NCI-H510A treated with DMSO at 0.1 percent for 48 hours (cell line): ENCODE measurements around the gene CNTN5.

Source experiments
- DNase-seq: peaks from one replicate; lab custom pipeline; 2025; lab: John Stamatoyannopoulos, UW

The CNTN5 gene

DNA sequence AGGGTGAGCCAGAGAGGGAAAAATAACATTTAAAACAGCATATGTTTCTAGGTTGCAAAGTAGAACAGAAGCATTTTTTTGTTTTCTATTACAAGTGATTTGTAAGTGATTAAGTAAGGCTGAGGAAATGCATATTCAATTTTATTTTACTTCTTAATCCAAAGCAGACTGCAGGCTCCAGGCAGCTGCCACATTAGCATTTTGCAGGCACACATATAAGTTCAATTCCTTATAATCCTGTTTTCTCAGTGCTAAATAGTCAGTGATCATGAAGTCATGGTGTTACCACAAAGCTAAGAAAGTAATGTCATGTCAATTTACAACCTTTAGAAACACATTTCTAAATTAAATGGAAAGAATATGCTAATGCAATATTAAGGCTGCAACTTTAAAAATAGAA is 149.8 kb downstream of the CNTN5 start:
- no peak for DNase-seq

DNA sequence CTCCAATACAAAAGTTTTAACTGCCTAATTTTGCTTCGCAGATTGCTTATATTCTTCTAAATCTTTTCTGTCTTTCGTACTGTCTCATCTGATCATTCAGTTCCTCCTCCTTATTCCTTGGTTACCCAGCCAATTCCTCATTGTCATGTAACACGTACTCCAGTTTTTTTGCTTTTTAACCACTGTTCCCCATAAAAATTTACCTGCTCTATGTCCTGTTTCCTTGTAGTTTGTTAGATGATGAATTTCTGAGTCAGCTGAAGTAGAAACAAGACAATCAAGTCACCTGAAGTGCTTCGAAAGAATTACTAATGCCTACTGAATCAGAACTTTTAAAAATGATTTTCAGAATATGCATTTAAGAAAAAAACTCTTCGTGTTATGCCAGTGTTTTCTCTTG is 150.6 kb downstream of the CNTN5 start:
- no peak for DNase-seq

DNA sequence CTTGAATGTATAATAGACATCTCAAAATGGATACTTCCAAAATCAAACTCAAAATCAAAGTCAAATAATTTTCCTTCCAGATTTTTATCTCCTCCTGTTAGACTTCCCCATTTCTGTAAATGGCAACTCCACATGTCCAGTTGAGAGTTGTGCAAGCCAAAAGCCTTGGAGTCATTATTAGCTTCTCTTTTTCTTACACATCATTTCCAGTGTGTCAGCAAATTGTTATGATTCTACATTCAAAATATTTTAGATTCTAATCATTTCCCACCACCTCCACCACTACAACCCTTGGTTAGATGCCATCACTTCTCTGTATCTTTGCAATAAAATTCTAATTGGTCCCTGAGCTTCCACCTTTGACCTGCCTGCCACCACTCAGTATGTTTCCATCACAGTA is 155.7 kb downstream of the CNTN5 start:
- DNase-seq: no peak

DNA sequence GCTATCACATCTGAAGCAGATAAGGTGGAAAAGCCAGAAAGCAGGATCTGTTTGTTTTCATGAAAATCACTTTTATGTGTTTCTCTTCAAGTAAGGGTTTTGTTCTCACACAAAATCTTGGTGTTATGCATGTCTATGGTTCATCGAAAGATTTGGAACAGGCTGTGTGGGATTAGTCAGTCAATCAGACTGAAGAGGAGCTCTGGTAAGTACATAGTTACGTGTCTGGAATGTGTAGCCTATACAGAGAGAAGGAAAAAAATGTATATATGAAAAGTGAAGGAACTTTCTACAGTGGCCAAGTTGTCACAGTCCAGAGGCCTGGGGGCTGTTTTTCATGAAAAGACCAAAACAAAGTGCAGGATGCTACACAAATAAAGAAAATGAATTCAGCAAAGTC is 156.7 kb downstream of the CNTN5 start:
- DNase-seq: no peak

DNA sequence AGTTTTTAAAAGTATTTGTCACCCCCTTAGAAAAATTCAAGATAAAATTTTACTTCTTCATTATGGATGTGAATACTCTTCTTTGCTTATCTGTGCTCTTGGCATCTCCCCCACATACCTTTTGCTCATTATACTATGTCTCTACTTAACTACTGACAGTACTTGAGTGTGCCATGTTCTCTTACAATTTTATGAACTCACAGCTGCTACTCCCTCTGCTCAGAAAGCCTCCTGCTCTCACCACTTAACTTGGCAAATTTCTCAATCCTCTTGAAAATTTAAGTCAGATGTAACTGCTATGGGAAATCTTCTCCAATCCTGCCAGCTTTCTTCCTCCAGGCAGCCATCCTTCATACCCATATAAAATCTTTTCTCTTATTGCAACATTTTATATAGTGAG is 163.4 kb downstream of the CNTN5 start:
- DNase-seq: no peak

DNA sequence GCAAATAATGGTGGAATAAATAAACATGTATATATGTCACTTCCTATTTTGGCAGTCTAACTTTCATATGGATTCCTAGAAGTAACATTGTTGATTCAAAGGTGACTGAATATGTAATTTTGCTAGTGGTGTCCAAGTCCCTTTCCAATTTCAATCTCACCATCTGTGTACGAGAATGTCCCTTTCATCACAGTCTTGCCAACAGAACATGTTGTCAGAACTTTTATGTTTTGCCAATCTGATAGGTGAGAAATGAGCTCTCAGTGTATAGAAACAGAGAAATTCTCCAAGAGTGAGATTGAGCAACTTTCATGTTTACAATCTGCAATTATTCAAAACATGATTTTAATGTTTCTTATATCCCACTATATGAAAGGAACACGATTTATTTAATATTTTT is 167.5 kb downstream of the CNTN5 start:
- no peak for DNase-seq

DNA sequence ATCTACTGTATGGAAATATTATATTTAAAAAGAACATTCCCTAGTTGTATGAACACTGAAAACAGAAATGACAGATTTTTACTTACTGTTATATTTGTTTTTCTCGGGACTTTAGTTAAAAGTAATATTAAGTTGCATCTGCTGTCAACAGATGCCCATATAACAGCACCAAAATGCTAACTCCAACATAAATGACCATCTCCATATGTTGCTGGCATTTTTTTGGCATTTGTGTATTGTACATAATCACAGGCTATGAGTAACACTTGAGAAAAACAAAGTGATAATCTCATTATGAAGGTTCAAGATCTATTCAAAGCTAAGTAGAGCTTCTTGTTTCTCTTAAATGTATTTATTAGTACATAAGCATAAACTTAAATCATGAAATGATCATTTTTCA is 172.0 kb downstream of the CNTN5 start:
- no peak for DNase-seq

DNA sequence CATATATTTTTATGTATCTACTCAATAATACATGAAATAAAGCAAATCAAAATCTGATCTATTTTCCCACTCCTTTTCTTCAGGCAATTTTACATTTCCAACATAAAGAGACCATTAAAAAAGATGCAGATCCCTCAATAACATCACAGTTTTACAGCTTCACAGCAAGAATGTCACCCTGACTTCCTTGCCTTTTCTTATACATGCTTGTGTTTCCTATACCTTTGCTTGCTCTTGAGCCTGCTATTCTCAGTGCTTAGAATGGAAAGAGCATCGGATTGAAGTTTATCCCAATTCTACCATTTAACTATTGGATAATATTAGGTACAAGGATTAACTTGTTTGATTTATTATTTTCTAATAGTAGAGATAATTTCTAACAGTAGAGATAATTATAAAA is 176.7 kb downstream of the CNTN5 start:
- no peak for DNase-seq

DNA sequence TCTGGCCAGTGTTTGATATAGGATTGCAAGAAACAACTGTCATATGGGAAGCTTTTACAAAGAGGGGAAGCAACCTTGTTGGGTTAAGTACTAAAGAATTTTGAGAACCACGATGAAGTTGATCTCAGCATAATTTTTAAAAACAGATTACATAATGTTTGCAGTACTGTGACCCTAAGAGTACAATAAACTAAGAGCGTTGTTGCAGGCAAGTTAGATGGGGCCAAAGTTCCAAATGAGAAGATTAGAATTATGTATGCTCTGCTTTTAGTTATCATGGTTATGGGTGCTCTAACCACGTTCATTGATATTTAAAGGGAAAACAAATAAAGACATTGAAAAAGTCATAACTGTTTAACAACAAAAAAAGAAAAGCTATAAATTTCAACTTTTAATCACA is 177.5 kb downstream of the CNTN5 start:
- DNase-seq: no peak

DNA sequence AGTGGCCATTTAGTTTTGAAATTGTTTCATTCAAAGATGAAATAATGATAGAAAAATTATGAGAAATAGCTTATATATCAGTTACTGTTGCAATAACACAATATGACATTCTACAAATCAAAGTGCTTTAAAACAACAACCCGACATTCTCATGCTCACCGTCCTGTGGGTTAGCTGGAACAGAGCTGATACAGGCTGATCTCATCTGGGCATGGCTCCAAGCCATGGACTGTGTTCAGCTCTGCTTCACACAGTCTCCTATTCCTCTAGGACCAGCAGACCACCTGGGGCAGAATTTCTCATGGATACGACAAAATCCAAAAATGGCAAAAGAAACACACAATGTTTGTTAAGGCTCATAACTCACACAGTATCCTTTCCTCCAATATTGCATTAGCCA is 178.6 kb downstream of the CNTN5 start:
- DNase-seq: no peak

DNA sequence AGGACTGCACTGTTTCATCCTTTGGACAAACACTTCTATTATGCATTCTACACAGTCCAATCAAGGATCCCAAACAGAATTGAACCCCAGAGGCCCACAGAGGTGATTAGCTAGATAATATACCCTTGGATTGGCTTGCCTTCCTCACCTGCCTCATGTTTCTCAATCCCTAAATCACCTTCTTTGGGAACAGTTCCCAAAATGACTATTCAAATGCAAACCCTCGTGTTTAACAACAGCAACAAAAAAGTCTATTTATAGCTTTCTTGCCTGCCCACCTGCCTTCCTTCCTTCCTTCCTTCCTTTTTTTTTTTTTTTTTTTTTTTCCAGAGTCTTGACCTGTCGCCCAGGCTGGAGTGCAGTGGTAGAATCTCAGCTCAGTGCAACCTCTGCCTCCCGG is 180.0 kb downstream of the CNTN5 start:
- no peak for DNase-seq

DNA sequence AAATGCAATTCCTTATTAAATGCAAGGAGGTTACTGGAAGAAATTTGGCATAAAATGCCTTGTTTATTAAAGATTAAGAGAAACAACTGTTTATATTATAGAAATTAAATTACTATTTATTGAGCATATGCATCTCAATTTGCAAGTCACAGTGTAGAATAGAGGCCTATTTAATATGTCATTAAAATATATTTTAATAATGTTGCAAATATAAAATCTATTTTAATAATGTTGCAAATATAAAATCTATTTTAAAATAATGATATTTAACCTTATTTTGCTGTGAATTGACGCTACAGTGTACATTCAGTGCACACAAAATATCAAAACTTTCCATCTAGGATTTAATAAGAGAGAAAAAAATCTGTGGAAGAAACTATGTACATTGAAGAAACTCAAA is 188.1 kb downstream of the CNTN5 start:
- no peak for DNase-seq

DNA sequence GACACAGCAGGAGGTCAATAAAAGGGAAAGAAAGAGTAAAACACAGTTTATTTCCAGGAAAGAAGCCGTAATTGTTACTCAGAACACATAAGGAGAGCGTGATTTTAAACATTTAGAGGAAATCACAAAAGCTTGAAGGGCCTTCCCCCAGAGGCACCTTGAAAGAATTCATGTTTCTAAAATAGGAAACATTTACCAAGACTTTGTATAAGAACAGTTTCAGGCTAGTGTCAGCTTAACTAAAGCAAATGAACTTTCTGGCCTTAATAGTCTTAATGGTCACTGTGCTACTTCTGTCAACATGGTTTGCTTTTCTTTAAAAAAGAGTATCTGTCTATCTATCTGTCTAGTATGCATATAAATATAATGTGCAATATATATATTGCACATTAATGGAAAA is 208.8 kb downstream of the CNTN5 start:
- DNase-seq: no peak

DNA sequence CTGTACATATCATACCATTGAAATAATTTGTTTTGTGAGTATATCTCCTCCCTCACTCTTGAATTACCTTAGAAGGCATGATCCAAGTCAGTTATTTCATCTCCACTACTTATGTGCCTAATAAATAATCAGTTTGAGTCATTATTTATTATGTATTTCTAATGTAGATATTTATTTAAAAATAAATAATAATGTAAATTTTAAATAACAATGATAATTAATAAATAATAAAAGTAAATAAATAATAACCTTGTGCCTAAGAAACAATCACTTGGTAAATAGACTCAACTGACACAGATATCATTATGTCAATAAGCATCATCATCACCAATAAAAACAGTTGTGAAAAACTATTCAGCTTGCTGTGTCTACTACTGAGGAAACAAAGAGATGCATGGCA is 213.8 kb downstream of the CNTN5 start:
- DNase-seq: no peak

DNA sequence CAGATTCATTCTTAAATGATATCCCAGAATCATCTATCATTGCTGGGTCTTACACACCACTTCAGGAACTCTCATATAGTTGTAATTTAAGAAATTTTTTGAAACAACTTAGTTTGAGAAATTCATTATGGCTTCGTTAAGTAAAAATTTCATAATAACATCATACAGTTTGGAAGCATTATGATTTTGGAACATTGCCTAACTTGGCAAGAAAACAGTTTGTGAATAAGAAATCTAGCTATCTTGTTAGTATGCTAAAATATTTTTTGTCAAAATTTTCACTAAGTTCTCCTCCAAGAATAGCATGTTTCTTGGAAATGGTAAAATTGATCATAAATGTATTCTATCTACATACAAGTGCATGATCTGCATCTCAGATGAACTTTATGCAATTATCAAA is 217.7 kb downstream of the CNTN5 start:
- no peak for DNase-seq

DNA sequence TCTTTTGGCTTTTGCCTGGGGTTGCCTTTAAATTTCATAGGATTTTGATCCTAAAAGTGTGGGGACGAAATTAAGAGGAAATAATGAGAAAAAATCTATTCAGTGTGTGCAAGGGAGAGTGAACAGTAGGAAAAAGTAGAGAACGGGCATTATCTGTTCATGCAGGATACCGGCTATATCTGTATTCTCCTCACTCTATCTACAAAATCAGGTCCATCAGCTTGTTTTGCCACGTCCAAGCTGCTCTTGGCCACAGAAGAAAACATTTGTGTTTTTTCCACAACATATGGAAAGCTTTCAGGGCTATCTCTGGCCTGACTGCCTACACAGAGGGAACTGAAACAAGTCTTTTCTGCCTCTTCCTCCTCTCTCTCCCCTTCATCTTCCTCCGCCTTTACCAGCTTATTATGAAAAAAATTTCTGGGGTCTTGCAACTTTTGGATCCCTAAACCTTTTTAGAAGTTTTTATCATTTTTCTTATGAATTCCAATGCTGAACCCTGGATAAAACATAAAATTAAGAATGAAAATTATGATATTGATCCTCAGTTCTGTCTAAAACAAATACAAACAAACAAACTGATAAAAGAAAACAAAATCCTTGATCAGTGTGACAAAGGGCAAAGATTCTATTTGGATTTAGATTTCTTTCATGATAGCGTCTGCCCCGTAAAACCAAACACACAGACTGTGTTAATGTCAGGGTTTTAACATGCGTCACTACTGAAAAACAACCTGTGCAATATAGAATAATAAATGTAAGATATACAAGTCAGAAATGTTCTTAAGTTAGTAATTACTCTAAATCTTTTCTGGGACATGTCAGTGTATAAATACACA is 219.7 kb downstream of the CNTN5 start:
- no peak for DNase-seq

DNA sequence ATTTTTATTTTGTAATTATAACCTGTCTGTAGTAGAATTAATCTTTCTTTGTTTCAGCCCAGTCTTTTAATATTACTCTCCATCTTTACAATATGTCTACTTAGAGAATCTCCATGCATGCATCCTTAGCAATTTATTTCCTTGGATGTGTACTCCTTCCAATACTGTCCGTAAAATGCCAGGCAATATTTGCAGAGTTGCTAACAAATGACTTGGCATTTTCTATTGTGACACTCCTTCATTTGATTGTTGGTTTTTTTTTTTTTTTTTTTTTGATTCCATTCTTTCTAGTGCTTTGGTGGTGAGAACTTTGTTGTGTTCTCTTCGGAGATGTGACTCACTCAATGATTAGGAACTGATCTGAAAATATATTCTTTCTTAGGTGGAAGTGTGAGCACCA is 220.3 kb downstream of the CNTN5 start:
- DNase-seq: no peak

DNA sequence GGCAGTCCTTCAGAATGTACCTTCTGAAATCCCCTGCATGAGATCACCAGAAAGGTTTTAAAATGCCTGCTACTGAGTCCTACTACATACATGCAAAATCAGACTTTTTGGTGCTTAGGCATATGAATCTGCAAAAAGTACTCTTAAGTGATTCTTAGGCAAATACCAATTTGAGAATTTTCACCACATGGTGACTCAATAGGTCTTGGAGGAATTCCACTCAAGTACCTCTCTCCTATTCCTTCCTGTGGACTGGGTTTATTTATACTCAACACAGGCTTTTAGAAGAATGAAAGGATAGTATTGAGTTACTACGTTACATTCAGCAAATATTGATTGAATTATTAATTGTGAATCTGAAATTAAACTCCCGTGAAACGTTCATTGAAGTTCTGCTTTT is 223.9 kb downstream of the CNTN5 start:
- DNase-seq: no peak

DNA sequence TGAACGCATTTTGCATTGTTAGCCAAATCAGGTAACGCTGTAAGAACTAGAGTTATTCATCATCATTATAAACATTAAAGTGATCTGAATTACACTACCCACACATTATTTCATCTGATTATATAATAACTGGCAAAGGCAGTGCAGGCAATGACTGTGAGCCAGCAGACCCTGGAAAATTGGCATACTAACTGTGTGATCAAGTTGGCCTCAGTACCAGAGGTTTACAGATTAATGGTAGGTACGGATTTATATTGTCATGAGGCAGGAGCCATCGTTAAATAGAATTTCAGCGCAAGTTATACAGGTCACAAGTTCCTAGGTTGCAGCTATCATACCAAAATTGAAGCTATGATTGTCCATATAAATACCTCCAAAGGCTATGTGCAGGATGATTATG is 225.4 kb downstream of the CNTN5 start:
- DNase-seq: no peak

DNA sequence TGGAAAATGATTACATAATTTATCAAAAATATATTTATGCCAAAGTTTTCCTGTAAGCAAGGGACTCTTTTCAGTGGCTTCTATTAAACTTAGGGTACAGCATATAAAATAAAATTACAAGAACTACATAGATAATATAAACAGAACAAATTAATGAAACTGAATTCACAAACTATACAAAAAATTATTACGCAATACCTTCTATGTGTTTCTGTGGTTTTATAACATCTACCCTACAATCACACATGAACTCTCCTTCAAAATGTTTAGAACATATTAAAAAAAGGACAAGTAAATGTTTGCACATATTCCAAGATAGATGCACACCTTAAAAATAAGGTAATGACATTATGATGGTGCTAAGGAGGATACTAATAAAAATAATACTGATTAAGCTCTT is 235.9 kb downstream of the CNTN5 start:
- no peak for DNase-seq

DNA sequence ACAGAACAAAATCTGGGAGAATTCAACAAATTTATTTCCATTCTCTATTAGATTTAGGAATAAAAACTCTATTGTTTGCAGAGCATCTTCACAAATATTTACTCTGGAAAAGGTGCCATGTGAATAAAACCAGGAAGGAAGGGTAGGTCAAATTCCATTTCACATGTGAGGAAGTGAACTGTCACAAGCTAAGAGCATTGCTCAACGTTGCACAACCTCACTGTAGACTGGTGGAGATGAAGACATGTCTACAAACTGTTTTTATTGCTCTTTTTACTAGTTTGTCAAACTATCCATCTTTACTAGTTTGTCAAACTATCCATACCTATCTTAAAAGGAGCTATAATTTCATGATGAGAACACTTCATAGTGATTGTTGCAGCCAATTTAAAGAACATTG is 236.4 kb downstream of the CNTN5 start:
- no peak for DNase-seq

DNA sequence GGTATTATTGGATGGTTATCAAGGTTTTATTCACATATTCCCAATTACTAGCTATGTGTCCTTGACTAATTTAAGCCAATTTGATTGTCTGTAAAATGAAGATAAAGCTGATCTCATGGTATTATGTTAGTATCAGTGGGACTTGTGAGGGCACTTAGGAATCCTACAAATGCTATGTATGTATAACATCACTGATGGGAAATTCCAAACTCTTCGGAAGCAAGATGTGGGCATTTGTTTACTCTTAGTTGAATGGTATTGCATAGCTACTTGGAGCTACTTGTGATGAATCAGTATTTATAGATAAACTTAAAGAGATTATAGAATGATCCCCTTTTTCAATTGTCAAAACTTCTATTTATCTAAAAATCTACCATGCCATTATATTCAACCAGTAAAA is 239.9 kb downstream of the CNTN5 start:
- no peak for DNase-seq

DNA sequence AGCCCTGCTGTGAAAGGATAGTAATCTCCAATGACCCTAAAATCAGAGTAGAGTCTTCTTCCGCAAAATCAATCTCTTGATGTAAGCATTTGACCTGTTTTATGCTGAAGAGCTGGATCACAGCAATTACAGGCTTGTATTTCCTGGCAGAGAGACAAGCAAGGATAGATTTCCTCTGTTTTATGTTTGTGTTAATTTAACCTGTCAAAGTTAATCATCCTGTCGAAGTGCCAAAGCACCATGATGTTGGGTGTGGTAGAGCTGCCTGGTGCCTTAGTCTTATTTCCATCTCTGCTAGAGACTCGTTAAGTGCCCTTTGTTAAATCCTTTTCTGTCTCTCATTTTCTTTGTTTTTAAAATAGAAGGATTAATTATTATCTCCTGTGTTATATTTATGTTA is 248.1 kb downstream of the CNTN5 start:
- DNase-seq: no peak

DNA sequence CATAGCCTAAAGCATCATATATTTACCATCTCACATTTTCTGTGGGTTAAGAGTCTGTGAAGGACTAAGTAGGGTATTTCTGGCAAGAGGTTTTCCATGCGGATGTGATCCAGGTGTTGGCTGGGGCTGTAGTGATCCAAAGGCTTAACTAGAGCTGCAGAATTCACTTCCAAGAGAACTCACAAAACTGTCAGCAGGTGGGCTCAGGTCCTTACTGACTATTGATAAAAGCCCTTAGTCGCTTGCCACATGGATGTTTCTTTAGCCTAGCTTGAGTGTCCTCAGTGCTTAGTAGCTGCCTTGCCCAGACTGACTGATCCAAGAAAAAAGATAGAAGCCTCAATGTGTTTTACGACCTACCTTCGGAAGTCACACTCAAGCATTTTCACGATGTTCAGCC is 250.8 kb downstream of the CNTN5 start:
- DNase-seq: no peak

DNA sequence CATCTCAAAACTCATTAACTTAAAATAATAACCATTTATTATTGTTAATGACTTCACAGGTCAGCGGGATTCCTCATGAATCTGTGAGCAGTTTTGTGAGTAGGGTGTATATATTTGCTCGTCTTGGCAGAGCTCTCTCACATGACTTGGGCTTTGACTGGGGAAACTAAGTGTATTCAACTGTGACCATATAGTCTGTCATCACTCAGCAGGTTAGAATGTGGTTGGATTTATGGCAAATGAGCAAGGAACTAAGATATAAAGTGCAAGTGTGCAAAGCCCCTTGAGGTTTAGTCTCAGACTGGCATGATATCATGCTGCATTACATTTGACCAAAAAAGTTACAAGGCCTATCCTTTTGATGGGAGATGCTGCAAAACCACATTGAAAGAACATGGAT is 254.8 kb downstream of the CNTN5 start:
- no peak for DNase-seq
